H1 (cell line): ENCODE data around the gene ZMIZ1. TPM values are rescaled to one million over a fixed set of nuclear protein-coding genes. Genes with fewer than 3 reads are reported as not detected.

ENCODE experiments used
- ATF2 ChIP-seq: IDR thresholded peaks from 2 replicates; pipeline ENCODE4 v1.6.1; 2012; ENCODE audit warnings: low read length, inconsistent platforms
- CBX8 ChIP-seq: fragments of 300-800, 300-1000 bp; sonication (generic); IDR thresholded peaks from 2 replicates; pipeline ENCODE4 v1.7.1; 2016; ENCODE audit warnings: low read depth, low read length, borderline replicate concordance
- CEBPB ChIP-seq: IDR thresholded peaks from 2 replicates; pipeline ENCODE4 v1.6.1; 2012; ENCODE audit warnings: low read depth, low read length
- CHD7 ChIP-seq: fragments of 300-600 bp; sonication (generic); IDR thresholded peaks from 2 replicates; pipeline ENCODE4 v1.7.1; 2012; ENCODE audit warnings: low read length, moderate library complexity, mild to moderate bottlenecking, inconsistent platforms; ENCODE audit not compliant: insufficient replicate concordance
- SIN3A ChIP-seq, 2 experiments: IDR thresholded peaks in 1 of 2; conservative IDR thresholded peaks in 1 of 2; 2 replicates each; pipeline ENCODE4 v1.6.1; 2011 to 2012; ENCODE audit warnings: low read length in 2 of 2, improper control_type of control experiment in 1 of 2, low read depth in 1 of 2, mild to moderate bottlenecking in 1 of 2
- polyA plus RNA-seq, 7 experiments: library from polyadenylated mRNA; depleted of rRNA in 3 of 7; stranded (reverse) in 5 of 7; unstranded in 2 of 7; fragments of >200 nt in 5 of 7; fragments of 200-250 nt in 2 of 7; gene quantifications; 1 replicate in 5 of 7; 2 replicates in 1 of 7; 4 replicates in 1 of 7; pipeline versions ENCODE4 v1.2.1 to v1.2.3, GENCODE V29; 2011 to 2013; ENCODE audit warnings: missing spikeins in 2 of 7, mixed read lengths in 2 of 7
- total RNA-seq: library from RNA; stranded (reverse); fragmentation: NEBNext Ultra II Directional; extraction: Animal tissue kit (Norgen Biotek cat#: 25700); gene quantifications from 2 replicates; pipeline ENCODE4 v1.2.1, GENCODE V29; 2021

The ZMIZ1 gene
- total and polyA plus RNA-seq, 2 of the 8 experiments (the other 6 are each of a cell fraction or from before 2014, with no cell fraction given) = 8.1 to 28.0 TPM

GRCh38 chr10:79028451-79029010, 40.2 kb upstream of the ZMIZ1 start (continued):
- TF ChIP-seq CHD7 (no peak), CEBPB (no peak), ATF2 (no peak), SIN3A (conservative IDR thresholded peaks at IDR 0.05 in 1 of 2, IDR thresholded peaks at IDR 0.05 in 1 of 2; ENCODE audit: low read depth in 1 of 2, low read length in 2 of 2) (no peak), CBX8 (no peak)
